ENCODE measurements around the gene MED10.
A peak's percentile ranks its signal among the peaks of the same experiment; 100 is the strongest.

The MED10 gene

GRCh38 chr5:6377905-6378765 is at the start of gene MED10:
TSS of gene MED10 (minus strand) at chr5:6378547. CDS start at chr5:6378483, 64 bp downstream.
- peak; percentile 96 for DNase-seq

GRCh38 chr5:6427694-6428093 is 49.3 kb upstream of the MED10 start:
- DNase-seq: no peak

- no peak for DNase-seq
Measured at GRCh38 chr5:6424700-6425099, 46.4 kb upstream of the MED10 start.

GRCh38 chr5:6424110-6424659 is 45.8 kb upstream of the MED10 start:
- DNase-seq: no peak

GRCh38 chr5:6423327-6424109 is 45.2 kb upstream of the MED10 start:
- no peak for DNase-seq

- DNase-seq: no peak
Measured at GRCh38 chr5:6419340-6419852, 41.0 kb upstream of the MED10 start.

GRCh38 chr5:6418679-6419276 is 40.4 kb upstream of the MED10 start:
- no peak for DNase-seq

- DNase-seq: no peak
Measured at GRCh38 chr5:6417657-6418056, 39.3 kb upstream of the MED10 start.

GRCh38 chr5:6412811-6413210 is 34.5 kb upstream of the MED10 start:
- no peak for DNase-seq

- no peak for DNase-seq
Measured at GRCh38 chr5:6411141-6411540, 32.8 kb upstream of the MED10 start.

- DNase-seq: no peak
Measured at GRCh38 chr5:6410421-6410820, 32.1 kb upstream of the MED10 start.

- DNase-seq: no peak
Measured at GRCh38 chr5:6408627-6409446, 30.5 kb upstream of the MED10 start.

- DNase-seq: no peak
Measured at GRCh38 chr5:6408260-6408596, 29.9 kb upstream of the MED10 start.

GRCh38 chr5:6407558-6408259 is 29.4 kb upstream of the MED10 start:
- no peak for DNase-seq

- no peak for DNase-seq
Measured at GRCh38 chr5:6405591-6405990, 27.2 kb upstream of the MED10 start.

- DNase-seq: no peak
Measured at GRCh38 chr5:6404129-6404528, 25.8 kb upstream of the MED10 start.

GRCh38 chr5:6403416-6403815 is 25.1 kb upstream of the MED10 start:
- DNase-seq: no peak

GRCh38 chr5:6402939-6403338 is 24.6 kb upstream of the MED10 start:
- no peak for DNase-seq

- DNase-seq: no peak
Measured at GRCh38 chr5:6401410-6401809, 23.1 kb upstream of the MED10 start.

GRCh38 chr5:6399980-6400910 is 21.9 kb upstream of the MED10 start:
- no peak for DNase-seq

Measured in activated CD8-positive, alpha-beta memory T cell treated with anti-CD3 and anti-CD28 coated beads, Interleukin-2, amount 50 U/mL, for 48 hours (primary cell).